WTC11 (cell line): ENCODE results near the gene ZBTB7C. TPM values are rescaled to one million over a fixed set of nuclear protein-coding genes. Genes with fewer than 3 reads are reported as not detected.

Experiments used
- ATAC-seq: fragments of 200-7000 bp; cut with Tn5 transposase; 2 replicates; pipeline ENCODE4 v1.10.0; 2021; ENCODE audit warnings: mild to moderate bottlenecking, moderate library complexity
- CTCF ChIA-PET: fragments of 300-600 bp; sonication (Branson Sonifier 250); formaldehyde crosslinking; loops from one replicate; lab custom pipeline; 2021; ENCODE audit warnings: antibody characterized with exemption; lab: Charles Lee
- POLR2A ChIA-PET: fragments of 350-600 bp; sonication (Branson Sonifier 250); formaldehyde crosslinking; loops from one replicate; lab custom pipeline; 2021; ENCODE audit warnings: antibody characterized with exemption; lab: Charles Lee
- DNase-seq: peaks from one replicate; pipeline ENCODE4 v3.0.0; 2021; ENCODE audit warnings: low spot score
- H3K27ac Mint-ChIP-seq: 2 replicates; pipeline ENCODE4 v1.8.0; 2021; ENCODE audit warnings: mixed read lengths
- H3K27me3 Mint-ChIP-seq: 2 replicates; pipeline ENCODE4 v1.8.0; 2021; ENCODE audit warnings: low read depth, mild to moderate bottlenecking, moderate library complexity, mixed read lengths
- H3K36me3 Mint-ChIP-seq: 2 replicates; pipeline ENCODE4 v1.8.0; 2021; ENCODE audit warnings: mixed read lengths
- H3K4me1 Mint-ChIP-seq: 2 replicates; pipeline ENCODE4 v1.8.0; 2022; ENCODE audit warnings: mixed read lengths
- H3K4me3 Mint-ChIP-seq: 2 replicates; pipeline ENCODE4 v1.8.0; 2021; ENCODE audit warnings: mild to moderate bottlenecking, moderate library complexity, mixed read lengths
- H3K9me3 Mint-ChIP-seq: 2 replicates; pipeline ENCODE4 v1.8.0; 2021; ENCODE audit warnings: mixed read lengths
- ARID4B ChIP-seq: sonication (generic); formaldehyde crosslinking; IDR thresholded peaks from 2 replicates; pipeline ENCODE4 v1.8.0; 2023; ENCODE audit warnings: missing genetic modification reagents, mild to moderate bottlenecking, borderline replicate concordance
- ATF1 ChIP-seq: sonication (generic); formaldehyde crosslinking; IDR thresholded peaks from 2 replicates; pipeline ENCODE4 v1.8.1; 2023; ENCODE audit warnings: mild to moderate bottlenecking, moderate library complexity, missing genetic modification reagents
- CDX4 ChIP-seq: fragments of 250-450 bp; sonication (Bioruptor Pico); IDR thresholded peaks from 2 replicates; pipeline ENCODE4 v1.9.0; 2021; ENCODE audit warnings: moderate library complexity, mild to moderate bottlenecking, inconsistent platforms, borderline replicate concordance
- CREM ChIP-seq: sonication (generic); formaldehyde crosslinking; IDR thresholded peaks from 2 replicates; pipeline ENCODE4 v1.8.1; 2022; ENCODE audit warnings: mild to moderate bottlenecking, missing genetic modification reagents, moderate library complexity
- CTCF ChIP-seq: fragments of 200-600 bp; IDR thresholded peaks from 2 replicates; pipeline ENCODE4 v1.8.0; 2022; ENCODE audit warnings: antibody characterized with exemption
- ELF4 ChIP-seq: sonication (generic); formaldehyde crosslinking; IDR thresholded peaks from 2 replicates; pipeline ENCODE4 v1.8.1; 2022; ENCODE audit warnings: low read depth, mild to moderate bottlenecking, moderate library complexity, missing genetic modification reagents
- ETV6 ChIP-seq: sonication (generic); formaldehyde crosslinking; IDR thresholded peaks from 2 replicates; pipeline ENCODE4 v1.8.1; 2022; ENCODE audit warnings: mild to moderate bottlenecking, missing genetic modification reagents
- FOXK1 ChIP-seq: sonication (generic); formaldehyde crosslinking; IDR thresholded peaks from 2 replicates; pipeline ENCODE4 v1.8.0; 2022; ENCODE audit warnings: mild to moderate bottlenecking, moderate library complexity, missing genetic modification reagents
- FOXP1 ChIP-seq: sonication (generic); formaldehyde crosslinking; IDR thresholded peaks from 2 replicates; pipeline ENCODE4 v1.8.0; 2022; ENCODE audit warnings: missing genetic modification reagents, mild to moderate bottlenecking, moderate library complexity, borderline replicate concordance
- GTF2I ChIP-seq: fragments of 250-450 bp; sonication (Bioruptor Pico); conservative IDR thresholded peaks from 2 replicates; pipeline ENCODE4 v1.4.0; 2021; ENCODE audit warnings: mild to moderate bottlenecking
- HMGA2 ChIP-seq: fragments of 250-450 bp; sonication (Bioruptor Pico); IDR thresholded peaks from 2 replicates; pipeline ENCODE4 v1.4.0; 2021; ENCODE audit warnings: mild to moderate bottlenecking, moderate library complexity
- IRF1 ChIP-seq: sonication (generic); formaldehyde crosslinking; IDR thresholded peaks from 2 replicates; pipeline ENCODE4 v1.8.0; 2023; ENCODE audit warnings: missing genetic modification reagents
- MLX ChIP-seq: sonication (generic); formaldehyde crosslinking; IDR thresholded peaks from 2 replicates; pipeline ENCODE4 v1.8.1; 2023; ENCODE audit warnings: mild to moderate bottlenecking, missing genetic modification reagents, moderate library complexity
- NFYB ChIP-seq: sonication (generic); formaldehyde crosslinking; conservative IDR thresholded peaks from 2 replicates; pipeline ENCODE4 v1.8.0; 2022; ENCODE audit warnings: low read depth, missing genetic modification reagents
- NR1H2 ChIP-seq: sonication (generic); formaldehyde crosslinking; IDR thresholded peaks from 2 replicates; pipeline ENCODE4 v1.9.0; 2021; ENCODE audit warnings: mild to moderate bottlenecking, moderate library complexity, missing genetic modification reagents
- SP1 ChIP-seq: sonication (generic); formaldehyde crosslinking; conservative IDR thresholded peaks from 2 replicates; pipeline ENCODE4 v1.8.1; 2022; ENCODE audit warnings: missing genetic modification reagents
- TCF7 ChIP-seq: sonication (generic); formaldehyde crosslinking; IDR thresholded peaks from 2 replicates; pipeline ENCODE4 v1.8.0; 2022; ENCODE audit warnings: mild to moderate bottlenecking, low read depth, missing genetic modification reagents, moderate library complexity
- ZBTB43 ChIP-seq: sonication (generic); formaldehyde crosslinking; IDR thresholded peaks from 2 replicates; pipeline ENCODE4 v1.8.1; 2023; ENCODE audit warnings: mild to moderate bottlenecking, missing genetic modification reagents
- ZNF281 ChIP-seq: sonication (generic); formaldehyde crosslinking; IDR thresholded peaks from 2 replicates; pipeline ENCODE4 v1.8.0; 2023; ENCODE audit warnings: mild to moderate bottlenecking, missing genetic modification reagents
- ZNF423 ChIP-seq: fragments of 250-450 bp; sonication (Bioruptor Pico); IDR thresholded peaks from 2 replicates; pipeline ENCODE4 v2.1.2; 2022; ENCODE audit warnings: mild to moderate bottlenecking, moderate library complexity
- total RNA-seq: library from RNA; stranded (reverse); gene quantifications from 3 replicates; pipeline ENCODE4 v1.2.3, GENCODE V29; 2021

The ZBTB7C gene
- total RNA-seq, 1 experiment from 2014 or later: 0.48 TPM

GRCh38 chr18:48359626-48360025, 49.6 kb downstream of the ZBTB7C start:
- TF ChIP-seq CTCF: no peak
- TF ChIP-seq ATF1: no peak
- no peak for TF ChIP-seq FOXK1 (CRISPR knock-in tag)
- no peak for TF ChIP-seq IRF1 (CRISPR knock-in tag)
- no peak for TF ChIP-seq ZBTB43 (CRISPR knock-in tag)
- TF ChIP-seq MLX (CRISPR knock-in tag): no peak
- TF ChIP-seq CREM: no peak
- no peak for TF ChIP-seq TCF7
- no peak for TF ChIP-seq FOXP1 (CRISPR knock-in tag)
- TF ChIP-seq HMGA2 (CRISPR knock-in tag): no peak
- no peak for TF ChIP-seq NR1H2 (CRISPR knock-in tag)
- TF ChIP-seq CDX4 (CRISPR knock-in tag): no peak
- TF ChIP-seq ARID4B (CRISPR knock-in tag): no peak
- TF ChIP-seq ELF4: no peak
- no peak for TF ChIP-seq SP1 (CRISPR knock-in tag)
- TF ChIP-seq ETV6 (CRISPR knock-in tag): no peak
- no peak for TF ChIP-seq ZNF423 (CRISPR knock-in tag)
- no peak for TF ChIP-seq ZNF281
- no peak for TF ChIP-seq NFYB (CRISPR knock-in tag)
- no peak for TF ChIP-seq GTF2I
- Mint-ChIP-seq H3K27ac (no peak overlapping the region), H3K4me3 (no peak overlapping the region), H3K4me1 (peaks cover 30% of the 10 kb centered on the region), H3K36me3 (no peaks in the 10 kb centered on the region), H3K9me3 (peaks cover 4% of the 10 kb centered on the region), H3K27me3 (no peaks in the 10 kb centered on the region; the same call in none of the 2 replicates)
- CTCF ChIA-PET: interaction anchor here (1.0 to 1.8 kb wide), 2 partner anchors 64 to 86 kb away, joined by 4 read pairs; no protein-coding TSS in a partner anchor
- ATAC-seq: no peak
- POLR2A ChIA-PET: no interaction called here
- DNase-seq: no peak
